GM21526 (cell line): Measurements from ENCODE around the gene TCP11.

Source experiments
- ATAC-seq: cut with Tn5 transposase; IDR thresholded peaks from one replicate; pipeline ENCODE4 v1.9.1; 2021; ENCODE audit warnings: moderate library complexity; ENCODE audit not compliant: unreplicated experiment, low FRiP score

TCP11 gene

GRCh38 chr6:35141007-35141655 is at the start of gene TCP11:
Gene TCP11 (minus strand): TSS chr6:35141339. CDS start chr6:35140870, 469 bp downstream.
- ATAC-seq: no peak

GRCh38 chr6:35190306-35190705 is 49.2 kb upstream of the TCP11 start:
- ATAC-seq: no peak

GRCh38 chr6:35188886-35189285 is 47.7 kb upstream of the TCP11 start:
- no peak for ATAC-seq

GRCh38 chr6:35186571-35186970 is 45.4 kb upstream of the TCP11 start:
- no peak for ATAC-seq

- no peak for ATAC-seq
Observed at GRCh38 chr6:35185971-35186370, 44.8 kb upstream of the TCP11 start.

GRCh38 chr6:35185302-35185681 is 44.2 kb upstream of the TCP11 start:
- no peak for ATAC-seq

GRCh38 chr6:35184580-35185301 is 43.6 kb upstream of the TCP11 start:
- ATAC-seq: no peak

- no peak for ATAC-seq
Observed at GRCh38 chr6:35183935-35184334, 42.8 kb upstream of the TCP11 start.

- ATAC-seq: no peak
Observed at GRCh38 chr6:35183281-35183680, 42.1 kb upstream of the TCP11 start.

- ATAC-seq: no peak
Observed at GRCh38 chr6:35181933-35182612, 40.9 kb upstream of the TCP11 start.

GRCh38 chr6:35181308-35181932 is 40.3 kb upstream of the TCP11 start:
- no peak for ATAC-seq

GRCh38 chr6:35179901-35180535 is 38.9 kb upstream of the TCP11 start:
- no peak for ATAC-seq

GRCh38 chr6:35178932-35179832 is 38.0 kb upstream of the TCP11 start:
- no peak for ATAC-seq

- no peak for ATAC-seq
Observed at GRCh38 chr6:35178012-35178411, 36.9 kb upstream of the TCP11 start.

GRCh38 chr6:35177596-35177995 is 36.5 kb upstream of the TCP11 start:
- no peak for ATAC-seq

- no peak for ATAC-seq
Observed at GRCh38 chr6:35177157-35177556, 36.0 kb upstream of the TCP11 start.

GRCh38 chr6:35176301-35177024 is 35.3 kb upstream of the TCP11 start:
- no peak for ATAC-seq

- ATAC-seq: no peak
Observed at GRCh38 chr6:35174501-35174900, 33.4 kb upstream of the TCP11 start.

GRCh38 chr6:35174088-35174434 is 32.9 kb upstream of the TCP11 start:
- no peak for ATAC-seq
